Measurements from ENCODE around the gene PLXNA4.

Gene PLXNA4

DNA sequence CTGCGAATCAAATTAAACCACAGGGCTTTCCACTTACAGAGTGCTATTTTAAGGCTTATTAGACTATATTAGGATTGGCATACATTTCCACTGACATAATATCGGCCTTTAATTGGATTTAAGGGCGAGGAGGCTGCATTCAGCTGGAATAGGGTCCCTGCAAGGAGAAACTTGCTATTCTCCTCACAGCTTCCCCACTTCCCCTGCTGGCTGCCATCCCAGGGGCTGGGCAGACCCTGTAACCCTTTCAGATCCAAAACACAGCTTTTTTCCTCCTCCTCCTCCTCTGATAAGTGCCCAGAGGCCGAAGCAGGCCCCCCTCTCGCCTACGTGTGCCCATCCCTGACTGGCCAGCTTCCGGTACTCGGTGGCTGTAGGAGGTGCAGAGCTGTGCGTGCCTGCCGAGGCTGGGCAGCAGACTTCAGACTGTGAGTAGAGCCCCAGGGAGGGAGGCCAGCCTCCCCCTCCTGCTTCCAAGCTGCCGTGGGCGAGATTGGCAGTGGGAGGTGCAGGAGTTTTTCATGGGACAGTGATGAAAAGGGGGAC, 224.2 kb downstream of the PLXNA4 start:
- no peak for TF ChIP-seq CTCF (IDR thresholded peaks at IDR 0.05; ENCODE audit: low read depth, low read length)
- no peak for TF ChIP-seq EZH2phosphoT487 (IDR thresholded peaks at IDR 0.05; ENCODE audit: low read depth)
- Histone ChIP-seq H3K4me3 (ENCODE audit: low read length) (no peak overlapping the region), H4K20me1 (ENCODE audit: insufficient read depth, low read length) (no peaks in the 10 kb centered on the region), H3K4me1 (ENCODE audit: low read length) (no peaks in the 10 kb centered on the region), H2AFZ (ENCODE audit: low read depth, low read length) (no peak overlapping the region), H3K27ac (ENCODE audit: low read length) (no peak overlapping the region), H3K36me3 (replicated peaks; ENCODE audit: low read depth, low read length) (no peaks in the 10 kb centered on the region), H3K27me3 (ENCODE audit: low read depth, low read length) (peaks cover 66% of the 10 kb centered on the region), H3K9me3 (ENCODE audit: insufficient read depth, low read length) (no peaks in the 10 kb centered on the region), H3K4me2 (ENCODE audit: low read length) (no peak overlapping the region), H3K9ac (ENCODE audit: low read length) (no peak overlapping the region), H3K79me2 (ENCODE audit: low read length) (no peaks in the 10 kb centered on the region)

DNA sequence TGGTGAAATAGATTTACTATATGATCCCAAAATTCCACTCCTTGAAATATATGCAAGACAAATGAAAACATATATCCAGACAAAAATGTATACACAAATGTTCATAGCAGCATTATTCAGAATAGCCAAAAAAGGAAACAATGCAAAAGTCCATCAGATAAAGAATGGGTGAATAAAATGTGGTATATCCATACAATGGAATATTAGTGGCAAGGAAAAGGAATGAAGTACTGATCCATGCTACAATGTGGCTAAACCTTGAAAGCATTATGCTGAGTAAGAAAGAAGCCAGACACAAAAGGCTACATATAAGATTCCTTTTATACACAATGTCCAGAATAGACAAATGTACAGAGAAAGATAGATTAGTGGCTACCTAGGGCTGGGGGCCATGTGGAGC, 225.5 kb downstream of the PLXNA4 start:
- Histone ChIP-seq H3K9me3 (ENCODE audit: insufficient read depth, low read length) (no peaks in the 10 kb centered on the region), H3K4me2 (ENCODE audit: low read length) (no peak overlapping the region), H3K27me3 (ENCODE audit: low read depth, low read length) (peaks cover 66% of the 10 kb centered on the region), H2AFZ (ENCODE audit: low read depth, low read length) (no peak overlapping the region), H3K4me3 (ENCODE audit: low read length) (no peak overlapping the region), H3K36me3 (replicated peaks; ENCODE audit: low read depth, low read length) (no peaks in the 10 kb centered on the region), H3K79me2 (ENCODE audit: low read length) (no peaks in the 10 kb centered on the region), H4K20me1 (ENCODE audit: insufficient read depth, low read length) (no peaks in the 10 kb centered on the region), H3K27ac (ENCODE audit: low read length) (no peak overlapping the region), H3K4me1 (ENCODE audit: low read length) (no peaks in the 10 kb centered on the region), H3K9ac (ENCODE audit: low read length) (no peak overlapping the region)
- TF ChIP-seq EZH2phosphoT487 (IDR thresholded peaks at IDR 0.05; ENCODE audit: low read depth) (no peak), CTCF (IDR thresholded peaks at IDR 0.05; ENCODE audit: low read depth, low read length) (no peak)

DNA sequence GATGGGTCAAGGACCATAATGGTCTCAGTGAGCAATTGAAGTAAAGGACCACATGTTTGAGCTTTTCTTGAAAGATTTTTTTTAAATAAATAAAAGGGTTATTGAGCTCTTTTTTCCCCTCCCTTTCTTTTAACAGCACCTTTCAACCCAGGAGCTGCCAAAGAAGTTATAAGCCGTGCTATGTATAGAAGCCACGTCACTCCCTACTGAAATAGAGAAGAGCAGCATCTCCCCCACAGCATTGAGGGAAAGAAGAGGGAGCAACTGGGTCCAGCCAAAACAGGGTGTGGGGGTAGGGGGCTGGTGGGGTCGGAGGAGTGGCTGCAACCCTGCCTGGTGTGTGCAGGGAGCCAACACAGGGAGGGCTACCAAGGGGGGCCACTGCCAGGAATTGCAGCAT, 227.2 kb downstream of the PLXNA4 start:
- no peak overlapping the region for H3K4me2 ChIP-seq (ENCODE audit: low read length)
- H3K27me3 ChIP-seq (ENCODE audit: low read depth, low read length), result peaks cover 58% of the 10 kb centered on the region
- TF ChIP-seq CTCF (IDR thresholded peaks at IDR 0.05; ENCODE audit: low read depth, low read length), result no peak
- no peak for TF ChIP-seq EZH2phosphoT487 (IDR thresholded peaks at IDR 0.05; ENCODE audit: low read depth)
- no peak overlapping the region for H2AFZ ChIP-seq (ENCODE audit: low read depth, low read length)
- H3K79me2 ChIP-seq (ENCODE audit: low read length), result no peaks in the 10 kb centered on the region
- no peaks in the 10 kb centered on the region for H3K4me1 ChIP-seq (ENCODE audit: low read length)
- no peak overlapping the region for H3K4me3 ChIP-seq (ENCODE audit: low read length)
- no peak overlapping the region for H3K27ac ChIP-seq (ENCODE audit: low read length)
- H3K36me3 ChIP-seq (replicated peaks; ENCODE audit: low read depth, low read length), result no peaks in the 10 kb centered on the region
- H4K20me1 ChIP-seq (ENCODE audit: insufficient read depth, low read length), result no peaks in the 10 kb centered on the region
- no peaks in the 10 kb centered on the region for H3K9me3 ChIP-seq (ENCODE audit: insufficient read depth, low read length)
- H3K9ac ChIP-seq (ENCODE audit: low read length), result no peak overlapping the region

GRCh38 chr7:132348341-132348740, 227.9 kb downstream of the PLXNA4 start:
- Histone ChIP-seq H3K79me2 (ENCODE audit: low read length) (no peaks in the 10 kb centered on the region), H3K4me3 (ENCODE audit: low read length) (no peak overlapping the region), H3K4me2 (ENCODE audit: low read length) (no peak overlapping the region), H3K9me3 (ENCODE audit: insufficient read depth, low read length) (no peaks in the 10 kb centered on the region), H3K4me1 (ENCODE audit: low read length) (no peaks in the 10 kb centered on the region), H2AFZ (ENCODE audit: low read depth, low read length) (no peak overlapping the region), H3K27me3 (ENCODE audit: low read depth, low read length) (peaks cover 54% of the 10 kb centered on the region), H3K9ac (ENCODE audit: low read length) (no peak overlapping the region), H3K36me3 (replicated peaks; ENCODE audit: low read depth, low read length) (no peaks in the 10 kb centered on the region), H3K27ac (ENCODE audit: low read length) (no peak overlapping the region), H4K20me1 (ENCODE audit: insufficient read depth, low read length) (no peaks in the 10 kb centered on the region)
- no peak for TF ChIP-seq CTCF (IDR thresholded peaks at IDR 0.05; ENCODE audit: low read depth, low read length)
- no peak for TF ChIP-seq EZH2phosphoT487 (IDR thresholded peaks at IDR 0.05; ENCODE audit: low read depth)
